HCT116 (cell line): ENCODE measurements around the gene DTD1. TPM values are rescaled to one million over a fixed set of nuclear protein-coding genes. Genes with fewer than 3 reads are reported as not detected.

Experiments used
- ATAC-seq: fragments of 200-7000 bp; cut with Tn5 transposase; 2 replicates; pipeline ENCODE4 v1.9.1; 2020; ENCODE audit warnings: mild to moderate bottlenecking, moderate library complexity
- BruUV-seq: library from RNA; stranded (reverse); fragments of 400-500 nt; replicated peaks from 2 replicates; lab custom pipeline; 2021; lab: Mats Ljungman, UMichigan
- CTCF ChIA-PET: fragments of 300-600 bp; sonication (Branson Sonifier 250); formaldehyde crosslinking; loops from one replicate; lab custom pipeline; 2021; ENCODE audit warnings: antibody characterized with exemption; lab: Charles Lee
- POLR2A ChIA-PET: fragments of 300-600, 350-600 bp; sonication (Branson Sonifier 250); formaldehyde crosslinking; loops from one replicate; lab custom pipeline; 2021; ENCODE audit warnings: antibody characterized with exemption; lab: Charles Lee
- RAD21 ChIA-PET, 2 experiments: fragments of 300-600 bp; sonication (Branson Sonifier 250); formaldehyde crosslinking; loops; one replicate each; lab custom pipeline; 2023; ENCODE audit warnings: low total read pairs in 2 of 2; ENCODE audit not compliant: uncharacterized antibody in 2 of 2, unreplicated experiment in 2 of 2, low non-redundant PET in 1 of 2; lab: Charles Lee
- DNase-seq: peaks from one replicate; pipeline ENCODE4 v3.0.0-alpha.2; 2010; ENCODE audit warnings: low read depth, low spot score
- H2AFZ ChIP-seq: fragments of 200-600 bp; shearing (Covaris generic), sonication (generic); 2 replicates; pipeline ENCODE4 v1.6.1; 2017; ENCODE audit warnings: low read depth, mixed run types, mixed read lengths, antibody characterized with exemption, low read length; ENCODE audit not compliant: poor library complexity, severe bottlenecking
- H3K27ac ChIP-seq: 2 replicates; pipeline ENCODE4 v1.5.1; 2012; ENCODE audit warnings: low read depth, low read length
- H3K27me3 ChIP-seq: fragments of 200-600 bp; sonication (generic); 2 replicates; pipeline ENCODE4 v1.6.1; 2016; ENCODE audit warnings: mixed run types, low read length, mixed read lengths; ENCODE audit not compliant: insufficient read depth
- H3K36me3 ChIP-seq, 2 experiments: fragments of 200-500 bp in 1 of 2; fragments of 200-600 bp in 1 of 2; sonication (Bioruptor generic) in 1 of 2; sonication (generic) in 1 of 2; 2 replicates each; pipeline versions ENCODE4 v1.5.1 to v1.6.1; 2014 to 2016; ENCODE audit warnings: low read length in 2 of 2, inconsistent platforms in 1 of 2, mixed read lengths in 1 of 2, mixed run types in 1 of 2; ENCODE audit not compliant: insufficient read depth in 2 of 2, control insufficient read depth in 1 of 2
- H3K4me1 ChIP-seq, 2 experiments: fragments of 200-600 bp in 1 of 2; sonication (generic) in 1 of 2; 2 replicates each; pipeline versions ENCODE4 v1.5.1 to v1.6.1; 2012 to 2017; ENCODE audit warnings: low read length in 2 of 2, inconsistent platforms in 1 of 2, mild to moderate bottlenecking in 1 of 2, mixed read lengths in 1 of 2, mixed run types in 1 of 2, moderate library complexity in 1 of 2; ENCODE audit not compliant: insufficient read depth in 2 of 2, control insufficient read depth in 1 of 2
- H3K4me2 ChIP-seq: fragments of 200-600 bp; sonication (generic); 2 replicates; pipeline ENCODE4 v1.6.1; 2017; ENCODE audit warnings: mixed run types, low read length, mixed read lengths
- H3K4me3 ChIP-seq, 2 experiments: fragments of 200-600 bp in 1 of 2; sonication (generic) in 1 of 2; replicated peaks in 1 of 2; 2 replicates each; pipeline ENCODE4 v1.5.1; 2011 to 2016; ENCODE audit warnings: low read length in 2 of 2, control low read depth in 1 of 2, low read depth in 1 of 2, mild to moderate bottlenecking in 1 of 2, mixed read lengths in 1 of 2, mixed run types in 1 of 2
- H3K79me2 ChIP-seq: fragments of 200-600 bp; sonication (generic); 2 replicates; pipeline ENCODE4 v1.6.1; 2017; ENCODE audit warnings: mild to moderate bottlenecking, mixed run types, low read length, moderate library complexity, mixed read lengths; ENCODE audit not compliant: insufficient read depth
- H3K9ac ChIP-seq: fragments of 200-600 bp; sonication (generic); 2 replicates; pipeline ENCODE4 v1.6.1; 2016; ENCODE audit warnings: low read length, mixed read lengths
- H3K9me2 ChIP-seq: fragments of 200-600 bp; sonication (generic), shearing (Covaris generic); 2 replicates; pipeline ENCODE4 v1.6.1; 2017; ENCODE audit warnings: mixed run types, mild to moderate bottlenecking, moderate library complexity; ENCODE audit not compliant: insufficient read depth
- H3K9me3 ChIP-seq, 2 experiments: fragments of 200-500 bp in 1 of 2; fragments of 200-600 bp in 1 of 2; sonication (Bioruptor generic) in 1 of 2; sonication (generic) in 1 of 2; 2 replicates each; pipeline ENCODE4 v1.6.1; 2014 to 2017; ENCODE audit warnings: low read length in 2 of 2, mixed read lengths in 2 of 2, inconsistent platforms in 1 of 2, low read depth in 1 of 2, mild to moderate bottlenecking in 1 of 2, mixed run types in 1 of 2, moderate library complexity in 1 of 2; ENCODE audit not compliant: control insufficient read depth in 1 of 2, insufficient read depth in 1 of 2
- H4K20me1 ChIP-seq: fragments of 200-600 bp; sonication (generic), shearing (Covaris generic); 2 replicates; pipeline ENCODE4 v1.6.1; 2017; ENCODE audit warnings: mixed run types, mild to moderate bottlenecking, moderate library complexity; ENCODE audit not compliant: insufficient read depth
- CEBPB ChIP-seq: IDR thresholded peaks from 2 replicates; pipeline ENCODE4 v1.6.1; 2012; ENCODE audit warnings: low read depth
- CTCF ChIP-seq, 3 experiments: fragments of 200-600 bp in 1 of 3; sonication (generic) in 1 of 3; IDR thresholded peaks in 2 of 3; conservative IDR thresholded peaks in 1 of 3; 2 replicates each; pipeline ENCODE4 v1.5.1; 2012 to 2017; ENCODE audit warnings: low read depth in 2 of 3, low read length in 2 of 3, antibody characterized with exemption in 1 of 3, borderline replicate concordance in 1 of 3, control low read depth in 1 of 3, mild to moderate bottlenecking in 1 of 3, mixed read lengths in 1 of 3, mixed run types in 1 of 3, moderate library complexity in 1 of 3; ENCODE audit not compliant: insufficient read depth in 1 of 3
- EZH2phosphoT487 ChIP-seq: fragments of 200-600 bp; IDR thresholded peaks from 2 replicates; pipeline ENCODE4 v1.6.1; 2018; ENCODE audit warnings: antibody characterized with exemption, borderline replicate concordance
- FOSL1 ChIP-seq: IDR thresholded peaks from 2 replicates; pipeline ENCODE4 v1.6.1; 2012; ENCODE audit warnings: low read depth
- POLR2A ChIP-seq: IDR thresholded peaks from 2 replicates; pipeline ENCODE4 v1.7.0; 2011; ENCODE audit warnings: borderline replicate concordance; ENCODE audit not compliant: insufficient read depth, insufficient read length; ENCODE audit errors: extremely low read depth
- REST ChIP-seq: IDR thresholded peaks from 2 replicates; pipeline ENCODE4 v1.6.1; 2012; ENCODE audit warnings: low read depth
- SP1 ChIP-seq: IDR thresholded peaks from 2 replicates; pipeline ENCODE4 v1.6.1; 2012; ENCODE audit warnings: low read depth
- ZBTB33 ChIP-seq: IDR thresholded peaks from 2 replicates; pipeline ENCODE4 v1.6.1; 2011; ENCODE audit warnings: mild to moderate bottlenecking, low read length, moderate library complexity; ENCODE audit not compliant: insufficient replicate concordance; ENCODE audit errors: extremely low read depth
- ZNF274 ChIP-seq: fragments of 200-500 bp; sonication (Bioruptor generic); IDR thresholded peaks from 2 replicates; pipeline ENCODE4 v1.6.1; 2014; ENCODE audit warnings: mild to moderate bottlenecking, low read depth, low read length, inconsistent platforms
- intact Hi-C: fragments of 100-400 bp; cut with micrococcal nuclease; formaldehyde crosslinking; loops from 2 replicates; pipeline ENCODE4 v1.10.0; 2022
- total RNA-seq: library from RNA; stranded (reverse); gene quantifications from one replicate; pipeline ENCODE4 v1.2.1, GENCODE V29; 2021; ENCODE audit not compliant: unreplicated experiment

DTD1 gene
- total RNA-seq, 1 experiment from 2014 or later, result 54.5 TPM

DNA sequence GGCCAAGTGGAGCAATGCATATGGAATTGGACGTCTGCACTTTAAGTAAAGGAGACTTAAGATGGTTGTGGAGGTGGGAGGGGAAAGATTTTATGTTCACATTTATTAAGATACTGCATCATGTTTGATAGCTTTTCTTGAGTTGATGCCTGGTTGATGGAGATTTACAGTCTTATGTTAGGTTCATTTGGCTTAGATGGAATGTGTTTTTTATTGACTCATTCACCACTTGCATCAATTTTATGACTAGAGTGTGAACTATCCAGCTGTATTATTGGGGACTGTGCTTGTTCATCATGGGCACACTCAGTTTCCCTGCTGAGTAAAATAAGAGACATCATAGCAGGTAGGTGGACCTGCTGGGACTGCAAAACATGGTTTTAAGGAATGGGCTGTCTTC lies 134.5 kb downstream of the DTD1 start:
- Histone ChIP-seq H2AFZ (no peak overlapping the region), H3K9me2 (no peaks in the 10 kb centered on the region), H3K4me3 (no peak overlapping the region), H3K9ac (no peak overlapping the region), H3K4me2 (no peak overlapping the region), H3K27ac (no peak overlapping the region), H3K79me2 (no peaks in the 10 kb centered on the region), H4K20me1 (no peaks in the 10 kb centered on the region), H3K9me3 (no peaks in the 10 kb centered on the region), H3K27me3 (no peaks in the 10 kb centered on the region), H3K4me1 (no peaks in the 10 kb centered on the region), H3K36me3 (no peaks in the 10 kb centered on the region)
- DNase-seq (no peak), ATAC-seq (no peak)
- ChIA-PET CTCF (no interaction called here), RAD21 (no interaction called here), POLR2A (no interaction called here)
- TF ChIP-seq ZNF274 (no peak), ZBTB33 (no peak), SP1 (no peak), POLR2A (no peak), CEBPB (no peak)
- intact Hi-C loops, result no loop called here
- no TSS peak for BruUV-seq

- Histone ChIP-seq H3K27ac (no peak overlapping the region), H3K79me2 (no peaks in the 10 kb centered on the region), H3K9ac (no peak overlapping the region), H2AFZ (no peak overlapping the region), H3K4me1 (no peaks in the 10 kb centered on the region), H3K4me3 (no peak overlapping the region), H3K9me2 (no peaks in the 10 kb centered on the region), H4K20me1 (no peaks in the 10 kb centered on the region), H3K9me3 (no peaks in the 10 kb centered on the region), H3K36me3 (no peaks in the 10 kb centered on the region), H3K27me3 (no peaks in the 10 kb centered on the region), H3K4me2 (no peak overlapping the region)
- ChIA-PET POLR2A (no interaction called here), RAD21 (no interaction called here), CTCF (no interaction called here)
- DNase-seq (no peak), ATAC-seq (no peak)
- intact Hi-C loops, result no loop called here
- BruUV-seq, result no TSS peak
- no peak for TF ChIP-seq REST
- no peak for TF ChIP-seq SP1
- no peak for TF ChIP-seq CTCF (IDR thresholded peaks at IDR 0.05 in 2 of 3, conservative IDR thresholded peaks at IDR 0.05 in 1 of 3; ENCODE audit: borderline replicate concordance in 1 of 3, insufficient read depth in 1 of 3, low read depth in 2 of 3, low read length in 2 of 3)
- TF ChIP-seq EZH2phosphoT487, result no peak
- TF ChIP-seq ZBTB33, result no peak
- TF ChIP-seq FOSL1, result no peak
- TF ChIP-seq ZNF274, result no peak
Measured at GRCh38 chr20:18724077-18724476, 136.2 kb downstream of the DTD1 start.
